SK-N-MC (cell line): ENCODE data around the gene HOXC9.

Experiments
- EZH2 ChIP-seq: fragments of 200-600 bp; sonication (generic); IDR thresholded peaks from one replicate; pipeline ENCODE4 v1.6.1; 2017; ENCODE audit warnings: antibody characterized with exemption
- FOXP2 ChIP-seq: optimal IDR thresholded peaks from 2 replicates; pipeline ENCODE3; 2011; ENCODE audit warnings: mild to moderate bottlenecking, moderate library complexity; ENCODE audit not compliant: insufficient read depth; ENCODE audit errors: extremely low read length, control extremely low read depth

DNA sequence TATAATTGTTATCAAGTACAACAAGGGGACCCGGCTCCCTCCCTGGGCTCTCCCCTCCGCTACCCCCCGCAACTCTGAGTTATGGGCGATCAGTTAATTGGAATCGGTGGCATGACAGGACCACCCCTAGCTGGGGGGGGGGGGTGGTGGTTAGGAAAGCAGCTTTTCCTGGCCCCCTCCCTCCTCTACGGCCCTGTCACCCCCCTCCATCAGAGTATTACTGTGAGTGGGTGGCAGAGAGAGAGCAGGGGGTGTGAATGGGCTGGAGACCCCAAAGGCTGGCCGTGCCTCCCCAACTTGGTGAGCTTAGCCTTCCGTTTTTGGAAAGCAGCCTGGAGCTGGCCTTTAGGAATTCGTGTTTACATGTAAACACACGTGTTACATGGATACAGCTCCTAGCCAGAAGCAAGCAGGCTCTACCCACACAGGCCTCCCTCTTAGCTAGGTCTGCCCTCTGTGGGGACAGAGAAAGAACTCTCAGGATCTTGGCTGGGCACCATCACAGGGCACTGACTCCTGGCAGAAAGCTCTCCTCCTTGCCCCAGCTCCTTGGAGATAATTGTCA, 52.6 kb downstream of the HOXC9 start:
- no peak for TF ChIP-seq EZH2
- TF ChIP-seq FOXP2 = no peak
